GM12878 (cell line): ENCODE data around the gene RAB3B. TPM values are rescaled to one million over a fixed set of nuclear protein-coding genes. Genes with fewer than 3 reads are reported as not detected.

Experiments
- ATAC-seq: fragments of 200-7000 bp; cut with Tn5 transposase; 3 replicates; pipeline ENCODE4 v1.9.1; 2020; ENCODE audit warnings: mild to moderate bottlenecking, moderate library complexity
- BruUV-seq: library from RNA; stranded (reverse); fragments of 400-500 nt; replicated peaks from 2 replicates; lab custom pipeline; 2021; lab: Mats Ljungman, UMichigan
- CTCF ChIA-PET: fragments of 300-600 bp; sonication (Branson Sonifier 250); formaldehyde crosslinking; extraction: SDS; loops from one replicate; lab custom pipeline; 2021; ENCODE audit warnings: inconsistent platforms; lab: Yijun Ruan, JAX
- POLR2A ChIA-PET: fragments of 350-600 bp; formaldehyde crosslinking; extraction: SDS; loops from one replicate; lab custom pipeline; 2021; ENCODE audit warnings: inconsistent platforms; lab: Charles Lee
- RAD21 ChIA-PET: fragments of 300-600 bp; sonication (Branson Sonifier 250); formaldehyde crosslinking; loops from one replicate; lab custom pipeline; 2023; ENCODE audit warnings: antibody characterized with exemption; ENCODE audit not compliant: unreplicated experiment; lab: Charles Lee
- SMC1A ChIA-PET: fragments of 300-600 bp; sonication (Branson Sonifier 250); formaldehyde crosslinking; loops from one replicate; lab custom pipeline; 2023; ENCODE audit not compliant: unreplicated experiment, uncharacterized antibody; lab: Charles Lee
- DNase-seq: peaks from one replicate; pipeline ENCODE4 v3.0.0-alpha.2; 2011; ENCODE audit warnings: low read depth, low spot score
- FAIRE-seq: peaks from 3 replicates; lab custom pipeline; 2011; peaks lifted over from hg19 to GRCh38; lab: Jason Lieb, UNC
- H2AFZ ChIP-seq: 2 replicates; pipeline ENCODE4 v1.6.0; 2011; ENCODE audit warnings: low read depth, low read length, control low read depth; ENCODE audit not compliant: control insufficient read depth
- H3K27ac ChIP-seq: 2 replicates; pipeline ENCODE4 v1.5.1; 2011; ENCODE audit warnings: control low read depth; ENCODE audit not compliant: control insufficient read depth, insufficient read depth
- H3K27me3 ChIP-seq, 2 experiments: replicated peaks in 1 of 2; 2 replicates each; pipeline versions ENCODE4 v1.6.0 to v1.6.1; 2011; ENCODE audit warnings: low read length in 1 of 2; ENCODE audit not compliant: control insufficient read depth in 2 of 2, insufficient read depth in 2 of 2
- H3K36me3 ChIP-seq, 2 experiments: 2 replicates each; pipeline ENCODE4 v1.5.1; 2011; ENCODE audit warnings: low read length in 1 of 2; ENCODE audit not compliant: control insufficient read depth in 2 of 2, insufficient read depth in 2 of 2
- H3K4me1 ChIP-seq: 2 replicates; pipeline ENCODE4 v1.6.1; 2011; ENCODE audit warnings: mild to moderate bottlenecking, low read length, moderate library complexity, mixed read lengths; ENCODE audit not compliant: control insufficient read depth, insufficient read depth
- H3K4me2 ChIP-seq: 2 replicates; pipeline ENCODE4 v1.6.0; 2011; ENCODE audit warnings: control low read depth; ENCODE audit not compliant: control insufficient read depth, insufficient read depth
- H3K4me3 ChIP-seq: fragments of 200-600 bp; sonication (generic); 2 replicates; pipeline ENCODE4 v1.5.1; 2016
- H3K79me2 ChIP-seq: 2 replicates; pipeline ENCODE4 v1.6.0; 2011; ENCODE audit warnings: low read length; ENCODE audit not compliant: control insufficient read depth, insufficient read depth
- H3K9ac ChIP-seq: 2 replicates; pipeline ENCODE4 v1.8.0; 2011; ENCODE audit warnings: low read length, control low read depth, mixed read lengths; ENCODE audit not compliant: control insufficient read depth, insufficient read depth
- H3K9me3 ChIP-seq: replicated peaks from 3 replicates; pipeline ENCODE4 v1.5.1; 2011; ENCODE audit warnings: mild to moderate bottlenecking, low read length; ENCODE audit not compliant: control insufficient read depth, insufficient read depth
- H4K20me1 ChIP-seq: 2 replicates; pipeline ENCODE4 v1.6.0; 2011; ENCODE audit not compliant: control insufficient read depth, insufficient read depth
- CEBPB ChIP-seq, 2 experiments: fragments of 150-350 bp in 1 of 2; IDR thresholded peaks; 2 replicates each; pipeline ENCODE4 v1.6.1; 2012 to 2014; ENCODE audit warnings: low read depth in 2 of 2, low read length in 2 of 2, borderline replicate concordance in 1 of 2, inconsistent platforms in 1 of 2
- EZH2 ChIP-seq: IDR thresholded peaks from 2 replicates; pipeline ENCODE4 v1.6.1; 2012; ENCODE audit warnings: low read depth, mild to moderate bottlenecking, control low read depth, inconsistent platforms, low read length, borderline replicate concordance; ENCODE audit not compliant: control insufficient read depth
- MYB ChIP-seq: fragments of 150-350 bp; IDR thresholded peaks from 2 replicates; pipeline ENCODE4 v1.6.1; 2014; ENCODE audit warnings: mild to moderate bottlenecking, low read depth, low read length, borderline replicate concordance
- POLR2AphosphoS5 ChIP-seq: IDR thresholded peaks from 2 replicates; pipeline ENCODE4 v1.6.1; 2011; ENCODE audit warnings: mild to moderate bottlenecking, low read length, inconsistent platforms
- RAD21 ChIP-seq: IDR thresholded peaks from 2 replicates; pipeline ENCODE4 v1.6.1; 2011; ENCODE audit warnings: mild to moderate bottlenecking, low read depth, low read length, moderate library complexity; ENCODE audit not compliant: insufficient read depth
- RAD51 ChIP-seq: fragments of 450-650 bp; IDR thresholded peaks from 2 replicates; pipeline ENCODE4 v1.6.1; 2016; ENCODE audit warnings: moderate library complexity, mild to moderate bottlenecking, inconsistent platforms
- SIN3A ChIP-seq: IDR thresholded peaks from 2 replicates; pipeline ENCODE4 v1.6.1; 2012; ENCODE audit warnings: low read depth, low read length, improper control_type of control experiment
- WRNIP1 ChIP-seq: IDR thresholded peaks from 2 replicates; pipeline ENCODE4 v1.6.1; 2011; ENCODE audit warnings: low read depth, low read length, improper control_type of control experiment, borderline replicate concordance
- WGBS: methylation state at CpG from one replicate; pipeline ENCODE4 v1.1.6; 2016; ENCODE audit warnings: low lambda C conversion rate; ENCODE audit not compliant: insufficient replicate concordance, insufficient coverage; ENCODE audit errors: missing lambda C conversion rate; 5-methylcytosine and 5-hydroxymethylcytosine counted together
- in situ Hi-C: fragments of 300-500 bp; cut with MboI; formaldehyde crosslinking; loops from 9 replicates; pipeline ENCODE4 v1.14.3; 2018; ENCODE audit warnings: mixed read lengths
- intact Hi-C: fragments of 100-400 bp; cut with micrococcal nuclease; formaldehyde crosslinking; loops from one replicate; pipeline ENCODE4 v1.14.2; 2022; ENCODE audit not compliant: unreplicated experiment
- polyA plus RNA-seq, 11 experiments: library from polyadenylated mRNA; depleted of rRNA in 4 of 11; unstranded in 6 of 11; stranded (reverse) in 5 of 11; fragments of >200 nt; fragmentation: Nextera tagmentation in 4 of 11; fragmentation: Illumina TruSeq in 1 of 11; extraction: Ambion mirVana in 4 of 11; extraction: Trizol in 1 of 11; gene quantifications; 1 replicate in 1 of 11; 2 replicates in 10 of 11; pipeline versions ENCODE4 v1.2.1 to v1.2.3, GENCODE V29; 2011 to 2016; ENCODE audit warnings: inconsistent platforms in 2 of 11, missing spikeins in 2 of 11, low read depth in 1 of 11
- total RNA-seq, 4 experiments: library from RNA; depleted of rRNA in 3 of 4; stranded (reverse); fragments of >200 nt in 3 of 4; fragmentation: Illumina TruSeq in 1 of 4; extraction: Trizol in 1 of 4; gene quantifications; 2 replicates each; pipeline versions ENCODE4 v1.2.1 to v1.2.3, GENCODE V29; 2013 to 2021
- TF ChIP-seq, protein P1 (sequence below): fragments of 450-650 bp; IDR thresholded peaks from 2 replicates; pipeline ENCODE4 v1.6.1; 2018; ENCODE audit warnings: mild to moderate bottlenecking, low read depth, moderate library complexity; ENCODE audit not compliant: partially characterized antibody
- TF ChIP-seq, protein P2 (sequence below): fragments of 450-650 bp; IDR thresholded peaks from 2 replicates; pipeline ENCODE4 v1.6.1; 2017; ENCODE audit warnings: mild to moderate bottlenecking
- TF ChIP-seq, protein P3 (sequence below): IDR thresholded peaks from 2 replicates; pipeline ENCODE4 v1.6.1; 2012; ENCODE audit warnings: mild to moderate bottlenecking, low read depth, low read length
- TF ChIP-seq, protein P4 (sequence below): fragments of 450-650 bp; IDR thresholded peaks from 2 replicates; pipeline ENCODE4 v1.6.1; 2016; ENCODE audit warnings: mild to moderate bottlenecking

RAB3B gene
- total and polyA plus RNA-seq, 10 of the 15 experiments (the other 5 are each of a cell fraction or from before 2014, with no cell fraction given) = 0.05 to 0.32 (median 0.24) TPM

DNA sequence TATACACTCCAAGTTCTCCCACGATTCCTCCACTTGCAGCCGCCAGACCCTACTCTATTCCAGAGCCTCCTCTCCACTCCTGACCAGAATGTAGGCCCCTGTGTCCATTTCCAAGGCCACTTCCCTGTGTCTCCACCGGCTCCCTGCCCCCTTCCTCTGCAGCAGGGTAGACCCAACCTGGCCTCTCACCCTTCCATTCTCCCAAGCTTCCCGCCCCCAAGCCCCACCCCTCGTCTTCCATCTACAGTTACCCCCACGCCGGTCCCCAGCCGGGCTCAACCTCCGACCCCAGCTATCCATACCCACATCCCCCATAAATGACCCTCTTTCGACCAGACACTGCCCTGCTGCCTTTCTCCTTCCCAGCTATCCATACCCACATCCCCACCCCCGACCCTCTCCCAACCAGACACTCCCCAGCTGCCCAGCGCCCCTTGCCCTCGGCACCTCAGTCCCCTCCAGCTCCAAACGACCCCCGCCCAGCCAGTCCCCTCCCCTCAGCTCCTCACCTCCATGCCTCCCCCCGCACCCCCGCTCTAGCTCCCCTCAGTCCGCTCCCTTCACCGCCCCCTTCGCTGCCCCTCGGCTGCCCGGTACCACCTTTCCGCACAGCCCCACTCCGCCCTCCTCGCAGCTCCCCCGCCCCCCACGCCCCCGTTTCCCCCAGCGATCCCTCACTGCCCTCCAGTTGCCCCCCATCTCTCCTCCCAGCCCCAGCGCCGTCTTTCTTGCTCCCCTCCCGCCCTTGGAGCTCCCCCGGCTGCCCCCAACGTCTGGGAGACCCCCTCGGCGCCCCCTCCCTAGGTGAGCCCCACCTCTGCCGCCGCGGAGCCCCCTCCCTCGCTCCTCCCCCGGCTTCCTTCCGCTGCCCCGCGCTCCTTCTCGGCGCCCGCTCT lies 670 bp downstream of the RAB3B start:
- in situ Hi-C loops (no loop called here), intact Hi-C loops (no loop called here)
- Histone ChIP-seq H2AFZ (no peak overlapping the region), H4K20me1 (no peaks in the 10 kb centered on the region), H3K9me3 (no peaks in the 10 kb centered on the region), H3K36me3 (no peaks in the 10 kb centered on the region), H3K4me2 (peak overlapping the region; percentile 71), H3K9ac (no peak overlapping the region), H3K27ac (no peak overlapping the region), H3K4me3 (peak overlapping the region; percentile 41; the same call in 1 of the 2 replicates), H3K4me1 (no peaks in the 10 kb centered on the region), H3K79me2 (no peaks in the 10 kb centered on the region), H3K27me3 (peaks cover 0 to 2% of the 10 kb centered on the region in 2 experiments; a peak in 2 of 4 replicates)
- SMC1A ChIA-PET = no interaction called here
- CTCF ChIA-PET = interaction anchor here (0.6 to 3.6 kb wide), 3 partner anchors 92 to 225 kb away, joined by 3 to 15 read pairs (median 12); no protein-coding TSS in a partner anchor
- RAD21 ChIA-PET = interaction anchor here (1.2 kb wide), 1 partner anchor 64 kb away, joined by 3 read pairs; no protein-coding TSS in a partner anchor
- WGBS = 85% methylated on average over 8 of the region's 47 CpGs
- no peak for FAIRE-seq
- POLR2A ChIA-PET = interaction anchor here (0.6 to 0.7 kb wide), 2 partner anchors 9 to 32 kb away, joined by 3 to 5 read pairs; no protein-coding TSS in a partner anchor
- BruUV-seq = no TSS peak
- no peak for DNase-seq
- ATAC-seq = no peak
- TF ChIP-seq POLR2AphosphoS5 = no peak
- TF ChIP-seq RAD51 = no peak
- no peak for TF ChIP-seq SIN3A
- no peak for TF ChIP-seq EZH2
- TF ChIP-seq MYB = no peak
- TF ChIP-seq, protein P1, sequence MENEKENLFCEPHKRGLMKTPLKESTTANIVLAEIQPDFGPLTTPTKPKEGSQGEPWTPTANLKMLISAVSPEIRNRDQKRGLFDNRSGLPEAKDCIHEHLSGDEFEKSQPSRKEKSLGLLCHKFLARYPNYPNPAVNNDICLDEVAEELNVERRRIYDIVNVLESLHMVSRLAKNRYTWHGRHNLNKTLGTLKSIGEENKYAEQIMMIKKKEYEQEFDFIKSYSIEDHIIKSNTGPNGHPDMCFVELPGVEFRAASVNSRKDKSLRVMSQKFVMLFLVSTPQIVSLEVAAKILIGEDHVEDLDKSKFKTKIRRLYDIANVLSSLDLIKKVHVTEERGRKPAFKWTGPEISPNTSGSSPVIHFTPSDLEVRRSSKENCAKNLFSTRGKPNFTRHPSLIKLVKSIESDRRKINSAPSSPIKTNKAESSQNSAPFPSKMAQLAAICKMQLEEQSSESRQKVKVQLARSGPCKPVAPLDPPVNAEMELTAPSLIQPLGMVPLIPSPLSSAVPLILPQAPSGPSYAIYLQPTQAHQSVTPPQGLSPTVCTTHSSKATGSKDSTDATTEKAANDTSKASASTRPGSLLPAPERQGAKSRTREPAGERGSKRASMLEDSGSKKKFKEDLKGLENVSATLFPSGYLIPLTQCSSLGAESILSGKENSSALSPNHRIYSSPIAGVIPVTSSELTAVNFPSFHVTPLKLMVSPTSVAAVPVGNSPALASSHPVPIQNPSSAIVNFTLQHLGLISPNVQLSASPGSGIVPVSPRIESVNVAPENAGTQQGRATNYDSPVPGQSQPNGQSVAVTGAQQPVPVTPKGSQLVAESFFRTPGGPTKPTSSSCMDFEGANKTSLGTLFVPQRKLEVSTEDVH = no peak
- TF ChIP-seq, protein P2, sequence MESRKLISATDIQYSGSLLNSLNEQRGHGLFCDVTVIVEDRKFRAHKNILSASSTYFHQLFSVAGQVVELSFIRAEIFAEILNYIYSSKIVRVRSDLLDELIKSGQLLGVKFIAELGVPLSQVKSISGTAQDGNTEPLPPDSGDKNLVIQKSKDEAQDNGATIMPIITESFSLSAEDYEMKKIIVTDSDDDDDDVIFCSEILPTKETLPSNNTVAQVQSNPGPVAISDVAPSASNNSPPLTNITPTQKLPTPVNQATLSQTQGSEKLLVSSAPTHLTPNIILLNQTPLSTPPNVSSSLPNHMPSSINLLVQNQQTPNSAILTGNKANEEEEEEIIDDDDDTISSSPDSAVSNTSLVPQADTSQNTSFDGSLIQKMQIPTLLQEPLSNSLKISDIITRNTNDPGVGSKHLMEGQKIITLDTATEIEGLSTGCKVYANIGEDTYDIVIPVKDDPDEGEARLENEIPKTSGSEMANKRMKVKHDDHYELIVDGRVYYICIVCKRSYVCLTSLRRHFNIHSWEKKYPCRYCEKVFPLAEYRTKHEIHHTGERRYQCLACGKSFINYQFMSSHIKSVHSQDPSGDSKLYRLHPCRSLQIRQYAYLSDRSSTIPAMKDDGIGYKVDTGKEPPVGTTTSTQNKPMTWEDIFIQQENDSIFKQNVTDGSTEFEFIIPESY = no peak
- TF ChIP-seq WRNIP1 = no peak
- TF ChIP-seq, protein P3, sequence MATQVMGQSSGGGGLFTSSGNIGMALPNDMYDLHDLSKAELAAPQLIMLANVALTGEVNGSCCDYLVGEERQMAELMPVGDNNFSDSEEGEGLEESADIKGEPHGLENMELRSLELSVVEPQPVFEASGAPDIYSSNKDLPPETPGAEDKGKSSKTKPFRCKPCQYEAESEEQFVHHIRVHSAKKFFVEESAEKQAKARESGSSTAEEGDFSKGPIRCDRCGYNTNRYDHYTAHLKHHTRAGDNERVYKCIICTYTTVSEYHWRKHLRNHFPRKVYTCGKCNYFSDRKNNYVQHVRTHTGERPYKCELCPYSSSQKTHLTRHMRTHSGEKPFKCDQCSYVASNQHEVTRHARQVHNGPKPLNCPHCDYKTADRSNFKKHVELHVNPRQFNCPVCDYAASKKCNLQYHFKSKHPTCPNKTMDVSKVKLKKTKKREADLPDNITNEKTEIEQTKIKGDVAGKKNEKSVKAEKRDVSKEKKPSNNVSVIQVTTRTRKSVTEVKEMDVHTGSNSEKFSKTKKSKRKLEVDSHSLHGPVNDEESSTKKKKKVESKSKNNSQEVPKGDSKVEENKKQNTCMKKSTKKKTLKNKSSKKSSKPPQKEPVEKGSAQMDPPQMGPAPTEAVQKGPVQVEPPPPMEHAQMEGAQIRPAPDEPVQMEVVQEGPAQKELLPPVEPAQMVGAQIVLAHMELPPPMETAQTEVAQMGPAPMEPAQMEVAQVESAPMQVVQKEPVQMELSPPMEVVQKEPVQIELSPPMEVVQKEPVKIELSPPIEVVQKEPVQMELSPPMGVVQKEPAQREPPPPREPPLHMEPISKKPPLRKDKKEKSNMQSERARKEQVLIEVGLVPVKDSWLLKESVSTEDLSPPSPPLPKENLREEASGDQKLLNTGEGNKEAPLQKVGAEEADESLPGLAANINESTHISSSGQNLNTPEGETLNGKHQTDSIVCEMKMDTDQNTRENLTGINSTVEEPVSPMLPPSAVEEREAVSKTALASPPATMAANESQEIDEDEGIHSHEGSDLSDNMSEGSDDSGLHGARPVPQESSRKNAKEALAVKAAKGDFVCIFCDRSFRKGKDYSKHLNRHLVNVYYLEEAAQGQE = no peak
- no peak for TF ChIP-seq CEBPB (IDR thresholded peaks at IDR 0.05; ENCODE audit: borderline replicate concordance in 1 of 2, low read depth in 2 of 2, low read length in 2 of 2)
- TF ChIP-seq, protein P4, sequence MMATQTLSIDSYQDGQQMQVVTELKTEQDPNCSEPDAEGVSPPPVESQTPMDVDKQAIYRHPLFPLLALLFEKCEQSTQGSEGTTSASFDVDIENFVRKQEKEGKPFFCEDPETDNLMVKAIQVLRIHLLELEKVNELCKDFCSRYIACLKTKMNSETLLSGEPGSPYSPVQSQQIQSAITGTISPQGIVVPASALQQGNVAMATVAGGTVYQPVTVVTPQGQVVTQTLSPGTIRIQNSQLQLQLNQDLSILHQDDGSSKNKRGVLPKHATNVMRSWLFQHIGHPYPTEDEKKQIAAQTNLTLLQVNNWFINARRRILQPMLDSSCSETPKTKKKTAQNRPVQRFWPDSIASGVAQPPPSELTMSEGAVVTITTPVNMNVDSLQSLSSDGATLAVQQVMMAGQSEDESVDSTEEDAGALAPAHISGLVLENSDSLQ = no peak
- TF ChIP-seq RAD21 = no peak
